Midbrain (tissue), 1 donor: ENCODE measurements around the gene FOS.
"Not testable (repeated sequence)": the region's sequence is repeated elsewhere in the genome, so short reads cannot be mapped to it uniquely, and the experiment has no call there.

Source experiments
- DNase-seq: peaks from one replicate; lab custom pipeline; 2025; lab: John Stamatoyannopoulos, UW

FOS gene

DNA sequence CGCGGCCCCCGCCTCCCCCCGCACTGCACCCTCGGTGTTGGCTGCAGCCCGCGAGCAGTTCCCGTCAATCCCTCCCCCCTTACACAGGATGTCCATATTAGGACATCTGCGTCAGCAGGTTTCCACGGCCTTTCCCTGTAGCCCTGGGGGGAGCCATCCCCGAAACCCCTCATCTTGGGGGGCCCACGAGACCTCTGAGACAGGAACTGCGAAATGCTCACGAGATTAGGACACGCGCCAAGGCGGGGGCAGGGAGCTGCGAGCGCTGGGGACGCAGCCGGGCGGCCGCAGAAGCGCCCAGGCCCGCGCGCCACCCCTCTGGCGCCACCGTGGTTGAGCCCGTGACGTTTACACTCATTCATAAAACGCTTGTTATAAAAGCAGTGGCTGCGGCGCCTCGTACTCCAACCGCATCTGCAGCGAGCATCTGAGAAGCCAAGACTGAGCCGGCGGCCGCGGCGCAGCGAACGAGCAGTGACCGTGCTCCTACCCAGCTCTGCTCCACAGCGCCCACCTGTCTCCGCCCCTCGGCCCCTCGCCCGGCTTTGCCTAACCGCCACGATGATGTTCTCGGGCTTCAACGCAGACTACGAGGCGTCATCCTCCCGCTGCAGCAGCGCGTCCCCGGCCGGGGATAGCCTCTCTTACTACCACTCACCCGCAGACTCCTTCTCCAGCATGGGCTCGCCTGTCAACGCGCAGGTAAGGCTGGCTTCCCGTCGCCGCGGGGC lies at the start of gene FOS:
Gene FOS, plus strand, starts transcription at position 407 of the 731 bp plus-strand sequence. Its CDS starts 155 bp downstream, at position 562.
- peak; percentile 92 for DNase-seq

DNA sequence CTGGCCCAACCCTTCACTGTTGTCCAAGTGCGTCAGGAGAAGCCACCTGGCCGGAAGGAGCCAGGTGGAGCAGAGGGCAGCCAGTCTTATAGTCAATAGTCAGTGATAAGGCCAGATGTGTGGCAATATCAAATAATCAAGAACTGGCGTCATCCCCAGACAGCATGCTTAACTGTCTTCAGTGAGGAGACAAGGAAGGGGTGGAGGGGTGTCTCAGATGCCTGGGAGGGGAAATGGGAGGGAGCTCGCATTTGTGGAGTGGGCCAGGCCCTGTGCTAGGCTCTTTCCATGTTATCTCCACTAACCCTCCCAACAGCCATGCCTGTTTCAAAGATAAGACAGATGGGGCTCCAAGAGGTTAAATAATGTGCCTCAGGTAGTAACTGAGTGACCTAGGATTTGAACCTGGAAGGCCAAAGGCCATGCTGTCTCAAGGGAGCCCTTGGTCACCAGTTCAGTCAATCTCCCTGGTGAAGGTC lies 48.9 kb upstream of the FOS start:
- DNase-seq, result no peak

DNA sequence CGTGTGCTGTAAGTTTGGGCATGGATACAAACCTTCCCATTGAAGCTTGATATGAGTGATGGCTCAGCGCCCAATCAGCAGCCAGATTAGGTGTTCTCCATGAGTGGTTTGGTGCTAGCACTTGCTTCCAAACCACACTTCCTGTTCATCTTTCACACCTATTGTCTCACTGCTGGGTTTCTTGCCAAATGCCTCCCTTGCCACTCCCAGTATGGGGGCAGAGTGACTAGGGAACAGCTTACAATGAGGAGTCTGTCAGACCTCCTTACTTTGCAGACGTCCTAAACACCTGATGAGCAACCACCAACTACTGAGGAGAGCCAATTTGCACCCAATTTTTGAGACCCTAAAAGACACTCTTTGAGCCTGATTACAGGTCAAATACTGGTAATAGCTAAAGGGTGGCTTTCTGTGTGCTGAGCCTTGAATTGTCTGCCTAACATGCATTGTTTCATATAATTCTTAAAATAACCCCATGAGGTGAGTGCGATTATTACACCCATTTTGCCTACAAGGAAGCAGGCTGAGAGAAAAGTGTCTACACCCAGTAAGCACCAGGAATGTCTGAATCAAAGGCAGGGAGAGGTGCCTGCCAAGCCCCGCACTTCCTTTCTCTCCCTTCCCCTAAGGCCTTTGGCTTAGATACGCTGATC lies 48.4 kb upstream of the FOS start:
- no peak for DNase-seq

DNA sequence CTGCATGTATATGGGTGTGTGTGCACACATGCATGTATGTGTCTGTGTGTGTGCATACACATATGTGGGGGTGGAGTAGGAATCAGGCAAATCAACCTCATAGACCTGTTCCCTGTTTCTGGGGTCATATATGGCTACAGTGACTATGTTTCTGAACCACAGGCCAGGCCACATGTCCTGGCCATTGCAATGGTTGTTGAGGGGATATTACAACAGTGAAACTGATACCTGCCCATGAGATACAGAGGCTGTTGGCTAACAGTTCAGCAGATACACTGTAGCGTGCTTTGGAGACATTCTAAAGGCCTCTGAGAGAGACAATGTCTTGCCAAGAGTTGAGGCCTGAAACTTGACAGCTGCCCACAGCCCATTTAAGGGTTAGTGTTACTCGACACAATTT lies 47.3 kb upstream of the FOS start:
- DNase-seq, result no peak

DNA sequence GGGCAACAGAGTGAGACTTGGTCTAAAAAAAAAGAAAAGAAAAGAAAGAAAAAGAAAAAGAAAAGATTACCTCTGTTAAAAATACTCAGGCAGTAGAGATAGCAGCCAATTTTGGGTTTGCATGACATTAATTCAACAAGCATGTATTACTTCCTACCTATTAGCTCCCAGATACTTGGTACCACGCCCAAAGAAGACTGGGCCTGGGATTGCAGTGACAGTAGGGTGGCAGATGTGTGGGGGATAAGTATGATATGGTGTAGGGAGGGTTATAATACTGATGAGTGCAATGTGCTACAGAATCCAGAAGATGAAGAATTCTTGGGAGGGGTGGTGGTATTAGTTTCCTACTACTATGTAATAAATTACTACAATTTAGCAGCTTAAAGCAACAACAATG lies 46.4 kb upstream of the FOS start:
- DNase-seq, result no peak

DNA sequence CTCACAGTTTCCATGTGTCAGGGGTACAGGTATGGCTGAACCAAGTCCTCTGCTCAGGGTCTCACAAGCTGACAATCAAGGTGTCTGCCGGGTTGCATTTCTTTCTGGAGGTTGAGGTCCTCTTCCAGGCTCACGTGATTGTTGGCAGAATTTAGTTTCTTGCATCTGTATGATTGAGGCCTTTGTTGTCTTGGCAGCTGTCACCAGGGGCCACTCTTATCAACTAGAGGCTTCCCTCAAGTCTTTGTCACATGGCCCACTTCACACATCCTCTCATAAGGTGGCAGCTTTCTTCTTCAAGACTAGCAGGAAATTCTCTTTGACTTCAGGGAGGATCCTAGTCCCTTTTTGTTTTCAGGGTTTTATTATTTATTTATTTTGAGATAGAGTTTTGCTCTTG lies 46.0 kb upstream of the FOS start:
- DNase-seq, result no peak

DNA sequence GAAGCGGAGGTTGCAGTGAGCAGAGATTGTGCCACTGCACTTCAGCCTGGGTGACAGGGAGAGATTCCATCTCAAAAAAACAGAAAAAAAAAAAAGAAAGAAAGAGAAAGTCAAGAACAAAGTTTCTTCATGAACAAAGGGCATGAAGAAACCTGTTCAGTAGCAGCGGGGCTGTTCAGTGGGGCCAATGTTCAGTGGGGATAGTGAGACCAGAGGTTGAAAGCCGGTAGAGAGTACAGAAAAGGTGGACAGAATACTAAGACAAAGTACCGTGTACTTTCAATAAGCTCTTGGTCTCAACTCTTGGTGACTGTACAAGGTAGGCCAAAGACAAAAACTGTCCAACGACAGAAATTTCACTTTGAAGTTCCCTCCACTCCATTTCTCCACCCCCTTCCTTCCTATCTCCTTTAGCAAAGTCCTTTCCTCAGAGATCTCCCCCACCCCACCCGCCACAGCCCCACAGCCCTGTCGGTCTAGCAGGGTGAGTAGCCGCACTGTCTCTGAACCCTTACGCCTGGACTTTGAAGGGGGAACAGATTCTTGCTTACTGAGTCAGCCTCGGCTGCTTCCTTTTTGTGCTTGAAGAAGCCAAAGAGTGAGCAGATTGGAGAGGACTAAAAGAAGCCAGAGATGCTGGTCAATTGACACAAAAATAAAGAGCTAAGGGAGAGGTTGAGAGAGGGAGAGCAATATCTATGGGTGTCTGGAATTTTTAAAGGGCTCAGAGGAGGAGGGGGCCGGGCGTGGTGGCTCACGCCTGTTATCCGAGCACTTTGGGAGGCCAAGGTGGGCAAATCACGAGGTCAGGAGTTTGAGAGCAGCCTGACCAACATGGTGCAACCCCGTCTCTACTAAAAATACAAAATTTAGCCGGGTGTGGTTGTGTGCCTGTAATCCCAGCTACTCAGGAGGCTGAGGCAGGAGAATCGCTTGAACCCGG lies 44.2 kb upstream of the FOS start:
- peak; percentile 39 for DNase-seq

DNA sequence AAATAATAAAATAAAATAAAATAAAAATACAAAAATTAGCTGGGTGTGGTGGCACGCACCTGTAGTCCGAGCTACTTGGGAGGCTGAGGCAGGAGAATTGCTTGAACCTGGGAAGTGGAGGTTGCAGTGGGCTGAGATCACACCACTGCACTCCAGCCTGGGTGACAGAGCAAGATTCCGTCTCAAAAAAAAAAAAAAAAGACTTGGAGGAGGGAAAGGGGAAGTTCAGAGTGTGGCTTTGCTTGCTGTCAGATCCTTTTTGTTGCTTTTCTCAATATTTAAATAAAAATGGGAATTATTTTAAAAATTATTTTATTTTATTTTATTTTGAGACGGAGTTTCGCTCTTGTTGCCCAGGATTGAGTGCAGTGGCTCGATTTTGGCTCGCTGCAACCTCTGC lies 43.4 kb upstream of the FOS start:
- not testable (repeated sequence) for DNase-seq

DNA sequence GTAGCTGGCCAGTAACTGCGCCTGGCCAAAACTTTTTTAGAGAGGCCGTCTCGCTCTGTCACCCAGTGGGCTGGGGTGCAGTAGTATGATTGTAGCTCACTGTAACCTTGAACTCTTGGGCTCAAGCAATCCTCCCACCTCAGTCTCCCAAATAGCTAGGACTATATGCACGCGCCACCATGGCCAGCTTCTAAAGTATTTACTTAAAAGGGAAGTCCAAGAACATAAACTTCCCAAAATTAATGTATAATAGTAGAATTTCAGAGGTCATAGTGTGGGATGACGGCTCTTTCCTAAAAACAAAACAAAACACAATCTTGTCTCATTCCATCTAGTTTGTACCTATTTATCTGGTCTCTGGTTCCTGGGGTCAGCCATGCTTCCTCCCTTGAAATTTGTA lies 42.2 kb upstream of the FOS start:
- DNase-seq, result no peak

DNA sequence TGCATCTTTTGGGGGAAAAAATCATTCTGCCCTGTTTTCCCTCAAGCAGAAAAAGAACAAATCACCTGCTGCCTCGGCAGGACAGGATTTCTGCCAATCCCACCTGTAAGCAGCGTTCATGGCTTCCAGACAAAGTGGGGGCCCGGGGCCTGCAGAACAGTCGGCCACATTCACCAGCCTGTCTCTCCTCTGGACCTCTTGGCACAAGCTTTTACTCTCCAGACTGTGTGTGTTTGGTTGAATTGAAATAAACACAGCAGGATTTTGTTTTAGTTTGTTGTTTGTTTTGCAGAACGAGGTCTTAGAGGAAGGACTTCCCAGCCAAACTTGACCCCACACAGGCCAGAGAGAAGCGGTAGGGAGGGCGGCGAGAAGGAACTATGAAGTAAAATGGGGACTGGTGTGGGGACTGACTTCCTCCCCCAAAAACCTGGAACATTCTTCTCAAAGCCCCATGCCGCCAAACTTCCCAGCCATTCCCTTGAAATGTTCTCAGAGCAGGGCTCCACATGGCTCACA lies 41.7 kb upstream of the FOS start:
- peak; percentile 61 for DNase-seq

DNA sequence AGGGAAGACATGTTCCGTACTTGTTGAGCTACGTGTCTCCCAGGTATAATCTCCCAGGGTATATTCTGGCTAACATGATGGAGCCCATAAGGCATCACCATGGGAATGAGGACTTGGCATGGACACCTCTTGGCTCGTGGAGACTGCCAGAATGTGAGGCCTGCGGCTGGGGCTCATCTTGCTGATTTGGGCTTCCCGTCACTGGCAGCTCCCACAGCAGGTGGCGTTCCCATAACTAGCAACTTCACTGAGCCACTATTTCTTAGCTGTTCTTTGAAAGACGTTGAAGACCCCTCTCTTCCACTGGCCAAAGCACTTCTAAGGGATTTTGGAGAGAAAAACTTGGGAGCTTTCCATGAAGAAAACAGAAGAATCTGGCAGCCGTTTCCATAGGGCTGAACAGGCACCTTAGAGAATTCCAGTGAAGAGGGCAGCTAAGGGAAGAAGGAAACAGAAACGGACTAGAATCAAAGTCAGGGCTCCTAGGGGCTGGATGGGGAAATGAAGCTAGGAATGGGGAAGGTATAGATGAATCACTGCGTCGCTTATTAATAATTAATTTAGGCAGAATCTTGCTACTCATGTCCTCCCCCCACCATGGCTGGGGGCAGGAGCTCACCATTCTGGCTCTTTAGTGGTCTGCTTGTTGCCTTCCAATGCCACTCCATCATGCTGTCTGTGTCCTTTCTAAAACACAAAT lies 39.7 kb upstream of the FOS start:
- DNase-seq, result no peak

DNA sequence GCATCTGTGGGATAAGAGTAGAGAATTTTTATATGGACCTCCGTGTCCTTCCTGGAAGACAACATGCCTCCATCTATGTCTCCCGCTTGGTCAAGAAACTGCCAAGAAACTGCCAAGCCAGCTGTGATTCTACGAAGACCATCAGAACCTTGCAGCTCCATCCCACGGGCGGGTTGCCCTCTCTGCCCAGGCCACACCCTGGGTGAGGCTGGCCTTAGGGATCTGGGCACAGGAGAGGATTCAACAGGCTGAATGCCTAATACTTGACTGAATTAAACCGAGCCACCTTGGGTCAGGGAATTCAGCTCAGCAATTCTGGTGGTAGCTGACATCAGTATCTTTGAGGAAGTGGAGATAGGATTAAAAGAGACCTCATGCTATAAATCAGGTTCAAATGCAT lies 37.8 kb upstream of the FOS start:
- no peak for DNase-seq

DNA sequence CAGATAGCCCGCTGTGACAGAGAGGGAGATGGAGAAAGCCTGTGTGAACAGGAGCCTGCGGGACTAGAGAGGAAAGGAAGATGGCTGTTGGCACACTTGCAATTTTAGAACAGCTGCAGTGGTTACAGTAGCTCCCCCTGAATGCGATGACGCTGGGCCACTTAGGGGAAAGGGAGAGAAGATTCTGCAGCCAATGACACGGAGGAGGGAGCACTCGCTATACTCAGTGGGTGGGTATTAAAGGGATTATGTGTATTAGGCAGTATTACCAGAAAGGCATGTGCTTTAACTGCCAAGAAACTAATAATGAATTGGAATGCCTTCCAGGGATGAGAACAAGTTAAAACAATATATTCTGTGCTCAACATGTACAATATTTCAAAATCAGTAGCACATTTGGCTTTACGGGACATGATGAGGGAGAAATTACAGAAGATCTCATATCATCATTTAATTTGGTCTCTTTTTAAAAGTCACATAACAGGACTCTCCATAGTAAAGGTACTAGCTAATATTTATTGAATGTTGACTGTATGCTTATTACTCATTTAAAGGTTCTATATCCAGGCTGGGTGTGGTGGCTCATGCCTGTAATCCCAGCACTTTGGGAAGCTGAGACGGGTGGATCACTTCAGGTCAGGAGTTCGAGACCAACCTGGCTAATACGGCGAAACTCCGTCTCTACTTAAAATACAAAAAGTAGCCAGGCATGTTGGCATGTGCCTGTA lies 35.9 kb upstream of the FOS start:
- no peak for DNase-seq

DNA sequence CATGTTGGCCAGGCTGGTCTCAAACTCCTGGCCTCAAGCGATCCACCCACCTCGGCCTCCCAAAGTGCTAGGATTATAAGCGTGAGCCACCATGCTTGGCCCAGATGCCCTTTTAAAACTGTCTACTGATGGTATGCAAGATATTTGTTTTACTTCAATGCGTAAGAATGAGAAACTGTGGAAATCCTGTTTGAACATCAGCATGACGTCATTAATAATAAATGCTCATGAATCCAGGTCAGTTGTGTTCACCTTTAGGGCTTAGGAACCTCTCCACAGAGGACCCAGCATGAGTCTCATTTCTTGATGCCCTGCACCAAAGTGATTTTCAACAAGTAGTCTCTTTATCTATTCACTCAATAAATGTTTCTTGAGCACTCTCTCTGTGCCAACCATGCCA lies 34.5 kb upstream of the FOS start:
- DNase-seq, result no peak

DNA sequence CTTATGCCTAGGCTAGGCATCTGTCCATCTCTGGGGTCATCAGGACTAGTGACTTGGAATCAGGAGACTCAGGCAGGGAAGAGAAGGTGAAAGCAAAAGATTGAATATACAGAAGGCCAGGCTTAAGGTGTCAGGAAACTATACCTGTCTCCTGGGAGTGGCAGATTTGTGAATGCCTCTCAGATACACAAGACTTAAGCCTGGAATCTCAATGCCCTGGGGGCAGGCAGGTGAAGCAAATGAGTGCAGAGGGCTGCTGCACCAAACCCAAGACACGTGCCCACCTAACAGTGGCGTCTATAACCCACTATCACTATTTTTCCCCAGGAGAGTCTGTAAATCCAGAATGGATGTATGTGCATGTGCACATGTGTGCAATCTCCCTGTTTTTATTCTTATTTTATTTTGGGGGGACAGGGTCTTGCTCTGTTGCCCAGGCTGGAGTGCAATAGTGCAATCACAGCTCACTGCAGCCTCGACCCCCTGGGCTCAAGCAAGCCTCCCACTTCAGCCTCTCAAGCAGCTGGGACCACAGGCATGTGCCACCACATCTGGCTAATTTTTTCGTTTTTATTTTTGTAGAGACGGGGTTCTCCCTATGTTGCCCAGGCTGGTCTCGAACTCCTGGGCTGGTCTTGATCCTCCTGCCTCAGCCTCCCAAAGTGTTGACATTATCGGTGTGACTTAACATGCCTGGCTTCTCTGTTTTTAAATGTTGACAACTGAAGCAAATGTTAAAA lies 31.9 kb upstream of the FOS start:
- DNase-seq, result no peak

DNA sequence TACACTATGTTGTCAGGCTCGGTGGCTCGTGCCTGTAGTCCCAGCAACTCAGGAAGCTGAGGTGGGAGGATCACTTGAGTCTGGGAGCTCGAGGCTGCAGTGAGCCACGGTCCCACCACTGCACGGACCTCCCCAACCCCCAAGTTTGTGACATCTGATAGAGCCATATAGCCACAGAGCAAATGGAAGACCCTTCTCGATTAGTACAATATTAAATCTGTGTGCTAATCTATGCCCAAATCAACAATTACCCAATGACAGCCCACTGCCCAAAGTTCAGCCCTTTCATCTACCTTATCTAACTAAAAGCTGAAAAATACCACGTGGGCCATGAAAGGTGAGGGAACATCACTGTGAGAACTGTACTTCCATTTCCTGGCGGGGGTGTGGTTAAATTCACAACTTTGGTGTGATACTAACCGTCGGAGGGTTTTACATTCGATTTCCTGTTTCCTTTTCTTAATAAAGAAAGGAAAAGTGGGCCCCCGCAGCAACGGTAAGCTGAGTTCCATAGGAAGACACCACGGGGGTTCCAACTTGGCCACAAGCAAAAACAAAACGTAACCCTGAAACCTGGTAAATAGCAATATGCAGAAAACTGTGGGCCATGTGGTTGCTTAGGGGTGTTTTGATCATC lies 31.2 kb upstream of the FOS start:
- no peak for DNase-seq

DNA sequence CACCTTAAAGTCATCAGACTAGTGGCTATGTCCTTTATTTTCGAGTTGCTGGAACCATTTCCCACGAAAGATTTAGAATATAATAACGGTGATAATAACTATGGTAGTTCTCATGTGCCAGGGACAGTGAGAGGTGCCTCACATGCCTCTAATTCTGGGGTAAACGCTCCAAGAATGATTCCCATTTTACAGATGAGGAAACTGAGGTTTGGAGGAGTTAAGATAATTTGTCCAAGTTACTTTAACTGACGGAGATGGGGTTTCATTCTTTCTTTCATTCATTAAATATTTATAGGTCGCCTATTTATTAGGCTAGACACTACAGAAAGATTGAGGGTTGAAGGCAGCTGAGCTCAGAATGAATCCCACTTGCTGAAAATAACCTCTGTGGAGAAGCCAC lies 30.7 kb upstream of the FOS start:
- DNase-seq, result no peak

DNA sequence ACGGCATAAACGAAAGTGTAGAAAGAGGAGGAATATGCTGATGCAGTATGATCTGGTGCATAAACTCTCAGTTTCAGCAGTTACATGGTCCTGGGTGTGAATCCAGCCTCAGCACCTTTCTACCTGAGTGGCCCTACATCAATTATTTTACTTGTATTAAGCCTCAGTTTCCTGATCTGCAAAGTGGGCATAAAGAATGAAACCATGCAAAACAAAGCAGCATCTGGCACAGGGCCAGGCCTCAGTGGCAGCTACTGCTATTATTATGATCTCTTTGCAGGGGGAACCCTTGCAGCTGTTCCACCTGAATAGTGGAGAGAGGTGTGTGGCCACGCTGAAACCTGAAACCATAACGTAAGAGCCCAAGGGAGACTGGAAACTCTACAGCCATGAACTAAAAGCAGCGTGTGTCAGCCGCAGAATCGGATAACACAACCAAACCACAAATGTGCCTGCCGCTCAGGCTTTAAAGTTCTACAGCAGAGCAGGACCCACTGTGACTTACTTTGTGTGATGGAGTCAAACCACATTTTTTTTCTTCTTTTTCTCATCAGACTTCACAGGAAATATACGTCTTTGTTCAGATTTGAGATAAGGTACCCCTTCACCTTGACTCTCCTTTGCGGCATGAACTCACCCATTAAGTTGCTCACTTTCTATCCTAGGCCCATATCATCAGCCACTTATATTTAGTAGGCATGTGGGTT lies 29.2 kb upstream of the FOS start:
- DNase-seq, result no peak

DNA sequence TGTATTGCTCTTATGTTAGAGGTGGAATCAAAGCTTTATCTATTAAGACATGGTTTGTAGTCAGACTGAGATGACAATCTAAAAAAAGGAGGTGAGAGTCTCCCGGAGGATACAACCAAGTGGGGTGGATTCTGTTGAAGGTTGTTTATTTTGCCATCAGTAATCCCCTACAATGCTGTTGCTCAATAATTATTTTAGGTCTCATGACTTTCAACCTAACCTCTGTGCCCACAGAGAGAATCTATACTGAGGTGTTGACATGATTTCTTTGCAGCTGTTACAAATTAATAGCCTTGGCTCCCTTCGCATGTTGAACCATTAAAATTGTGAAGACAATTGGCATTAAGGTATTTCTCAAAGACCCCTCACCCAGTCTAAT lies 28.7 kb upstream of the FOS start:
- DNase-seq, result no peak
